EH (cell line): ENCODE measurements around the gene HDAC4.

Experiments
- DNase-seq: peaks from one replicate; pipeline ENCODE4 v3.0.0-alpha.2; 2015; ENCODE audit warnings: low read depth

Gene HDAC4

GRCh38 chr2:239383759-239384156, 17.1 kb downstream of the HDAC4 start:
- no peak for DNase-seq

GRCh38 chr2:239383036-239383758, 17.6 kb downstream of the HDAC4 start:
- no peak for DNase-seq

- DNase-seq = no peak
These were observed 18.4 kb downstream of the HDAC4 start for GRCh38 chr2:239382384-239382880.

GRCh38 chr2:239381709-239382134, 19.1 kb downstream of the HDAC4 start:
- no peak for DNase-seq

GRCh38 chr2:239380831-239381708, 19.8 kb downstream of the HDAC4 start:
- no peak for DNase-seq

- no peak for DNase-seq
These were observed 21.1 kb downstream of the HDAC4 start for GRCh38 chr2:239379641-239380170.

GRCh38 chr2:239378918-239379640, 21.7 kb downstream of the HDAC4 start:
- no peak for DNase-seq

- no peak for DNase-seq
These were observed 22.6 kb downstream of the HDAC4 start for GRCh38 chr2:239378021-239378917.

- DNase-seq = no peak
These were observed 23.2 kb downstream of the HDAC4 start for GRCh38 chr2:239377591-239377990.

- DNase-seq = no peak
These were observed 23.8 kb downstream of the HDAC4 start for GRCh38 chr2:239376942-239377531.

GRCh38 chr2:239376351-239376750, 24.5 kb downstream of the HDAC4 start:
- no peak for DNase-seq

- no peak for DNase-seq
These were observed 25.4 kb downstream of the HDAC4 start for GRCh38 chr2:239375278-239376061.

- DNase-seq = no peak
These were observed 25.9 kb downstream of the HDAC4 start for GRCh38 chr2:239374896-239375277.

- no peak for DNase-seq
These were observed 28.0 kb downstream of the HDAC4 start for GRCh38 chr2:239372835-239373234.

GRCh38 chr2:239371726-239372686, 28.8 kb downstream of the HDAC4 start:
- DNase-seq = no peak

GRCh38 chr2:239370876-239371725, 29.7 kb downstream of the HDAC4 start:
- DNase-seq = no peak

GRCh38 chr2:239370403-239370802, 30.4 kb downstream of the HDAC4 start:
- DNase-seq = no peak
